Right lobe of liver (tissue), 4 donors: ENCODE data around the gene PRRX1.

Source experiments
- CTCF ChIP-seq, 4 donors: fragments of 200-600 bp in 3 of 4; fragments of 450-650 bp in 1 of 4; IDR thresholded peaks; one replicate each; pipeline versions ENCODE4 v1.5.1 to v1.8.0; 2016 to 2022; ENCODE audit warnings: antibody characterized with exemption in 4 of 4, mild to moderate bottlenecking in 2 of 4
- POLR2A ChIP-seq: fragments of 450-650 bp; IDR thresholded peaks from one replicate; pipeline ENCODE4 v1.6.1; 2017; ENCODE audit warnings: antibody characterized with exemption, mild to moderate bottlenecking
- donor health status: DM: no; HTN: no; CAD: no.
- donor health status: DM: no; HTN: no; CAD: no.
- donor health status: DM: no; HTN: yes; CAD: no.

- no peak for TF ChIP-seq CTCF (IDR thresholded peaks at IDR 0.05)
- TF ChIP-seq POLR2A, result no peak
Observed at GRCh38 chr1:170776777-170777176, 112.8 kb downstream of the PRRX1 start.
